Rectal smooth muscle tissue (tissue), 1 donor: ENCODE measurements around the gene KRTAP4-3.
"Not testable (repeated sequence)": the region's sequence is repeated elsewhere in the genome, so short reads cannot be mapped to it uniquely, and the experiment has no call there.

Source experiments
- H3K27ac ChIP-seq: one replicate; pipeline ENCODE4 v1.7.0; 2013; ENCODE audit warnings: low read depth, low read length, inconsistent platforms
- H3K27me3 ChIP-seq: one replicate; pipeline ENCODE4 v1.7.0; 2013; ENCODE audit warnings: low read length; ENCODE audit not compliant: control insufficient read depth, insufficient read depth
- H3K36me3 ChIP-seq: one replicate; pipeline ENCODE4 v1.7.0; 2013; ENCODE audit warnings: low read length; ENCODE audit not compliant: control insufficient read depth, insufficient read depth
- H3K4me1 ChIP-seq: one replicate; pipeline ENCODE4 v1.7.0; 2013; ENCODE audit warnings: low read length; ENCODE audit not compliant: control insufficient read depth, insufficient read depth
- H3K4me3 ChIP-seq: one replicate; pipeline ENCODE4 v1.7.0; 2013; ENCODE audit warnings: low read length
- H3K9ac ChIP-seq: one replicate; pipeline ENCODE4 v1.7.0; 2013; ENCODE audit warnings: low read length

The KRTAP4-3 gene

DNA sequence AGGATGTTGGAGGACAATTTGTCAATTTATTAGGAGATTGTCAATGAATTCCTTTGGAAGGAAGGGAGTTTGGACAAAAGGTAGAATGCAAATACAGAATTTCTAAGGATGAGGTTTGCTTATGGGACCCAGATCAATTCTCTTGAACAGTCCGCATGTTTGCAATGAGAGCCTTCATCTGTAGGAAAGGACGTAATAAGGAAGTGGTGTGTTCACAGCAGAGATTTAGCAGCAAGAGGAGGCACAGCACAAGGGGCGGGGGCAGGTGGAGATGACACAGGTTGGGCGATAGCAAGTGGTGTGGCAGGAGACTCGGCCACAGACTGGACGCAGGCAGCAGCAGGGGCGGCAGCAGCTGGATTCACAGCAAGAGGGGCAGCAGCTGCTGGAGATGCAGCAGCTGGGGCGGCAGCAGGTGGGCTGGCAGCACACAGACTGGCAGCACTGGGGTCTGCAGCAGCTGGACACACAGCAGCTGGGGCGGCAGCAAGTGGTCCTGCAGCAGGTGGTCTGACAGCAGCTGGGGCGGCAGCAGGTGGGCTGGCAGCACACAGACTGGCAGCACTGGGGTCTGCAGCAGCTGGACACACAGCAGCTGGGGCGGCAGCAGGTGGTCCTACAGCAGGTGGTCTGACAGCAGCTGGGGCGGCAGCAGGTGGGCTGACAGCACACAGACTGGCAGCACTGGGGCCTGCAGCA lies 44.6 kb downstream of the KRTAP4-3 start:
- not testable (repeated sequence) for H3K27ac ChIP-seq, H3K4me3 ChIP-seq, H3K27me3 ChIP-seq, H3K36me3 ChIP-seq, H3K4me1 ChIP-seq, H3K9ac ChIP-seq

DNA sequence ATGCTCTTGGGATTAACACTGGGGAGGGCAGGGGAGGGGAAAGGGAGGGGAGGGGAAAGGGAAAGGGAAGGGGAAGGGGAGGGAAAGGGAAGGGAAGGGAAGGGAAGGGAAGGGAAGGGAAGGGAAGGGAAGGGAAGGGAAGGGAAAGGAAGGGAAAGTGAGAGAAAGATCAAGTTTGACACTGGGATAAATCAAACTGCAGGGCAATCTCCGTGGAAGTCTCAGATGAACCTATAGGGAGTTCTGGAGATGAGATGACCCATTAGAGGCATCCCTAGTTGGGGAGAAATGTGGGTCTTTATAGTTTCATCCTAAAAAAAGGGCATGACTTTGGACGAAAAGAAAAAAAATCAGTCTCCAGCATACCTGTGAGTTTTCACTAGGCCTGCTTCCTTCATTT lies 46.3 kb downstream of the KRTAP4-3 start:
- H3K4me3 ChIP-seq: no peak overlapping the region
- no peak overlapping the region for H3K27ac ChIP-seq
- no peaks in the 10 kb centered on the region for H3K27me3 ChIP-seq
- no peaks in the 10 kb centered on the region for H3K36me3 ChIP-seq
- H3K9ac ChIP-seq: no peak overlapping the region
- no peaks in the 10 kb centered on the region for H3K4me1 ChIP-seq

DNA sequence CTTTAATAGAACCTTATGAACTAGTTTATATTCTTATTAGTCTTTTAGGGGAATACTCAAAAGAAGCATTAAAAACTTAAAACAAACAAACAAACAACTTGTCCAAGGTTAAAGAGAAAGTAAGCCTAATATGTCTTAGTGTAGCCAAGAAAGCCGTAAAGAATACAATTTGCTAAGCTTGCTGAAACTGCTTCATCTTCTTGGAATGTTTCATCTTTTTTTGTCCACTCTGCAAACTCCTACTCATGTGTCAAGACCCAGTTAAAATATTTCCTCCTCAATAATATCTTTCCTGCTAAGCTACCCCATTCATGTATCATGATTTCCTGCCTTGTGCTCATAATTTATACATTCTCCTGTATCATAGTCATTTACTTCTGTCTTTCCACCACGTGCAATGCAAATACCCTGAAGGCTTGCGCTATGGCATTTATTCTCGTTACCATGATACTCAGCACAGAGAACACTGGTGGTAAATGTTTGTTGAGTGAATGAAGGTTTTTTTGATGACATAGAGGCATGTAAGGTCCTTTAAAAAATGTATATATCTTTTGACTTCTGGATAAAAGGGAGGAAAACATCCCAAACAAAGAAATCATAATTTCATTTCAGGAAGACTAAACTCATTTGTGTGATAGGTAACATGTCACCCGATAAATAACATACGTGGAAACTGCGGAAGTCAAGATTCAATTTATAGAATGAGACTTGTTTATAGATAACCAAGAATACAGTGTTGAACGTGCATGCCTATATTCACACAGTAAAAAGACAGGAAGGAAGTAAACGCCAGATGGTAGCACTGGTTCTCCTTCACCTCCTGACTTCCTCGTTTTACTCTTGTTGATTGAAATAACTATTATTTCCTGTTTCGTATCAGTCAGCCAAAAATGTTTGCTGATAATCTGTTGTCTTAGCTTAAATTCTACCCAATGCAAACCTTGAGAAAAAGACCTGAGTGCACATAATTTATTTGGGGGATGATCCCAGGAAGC lies 48.0 kb downstream of the KRTAP4-3 start:
- not testable (repeated sequence) for H3K9ac ChIP-seq, H3K36me3 ChIP-seq, H3K4me1 ChIP-seq, H3K27me3 ChIP-seq, H3K27ac ChIP-seq, H3K4me3 ChIP-seq

DNA sequence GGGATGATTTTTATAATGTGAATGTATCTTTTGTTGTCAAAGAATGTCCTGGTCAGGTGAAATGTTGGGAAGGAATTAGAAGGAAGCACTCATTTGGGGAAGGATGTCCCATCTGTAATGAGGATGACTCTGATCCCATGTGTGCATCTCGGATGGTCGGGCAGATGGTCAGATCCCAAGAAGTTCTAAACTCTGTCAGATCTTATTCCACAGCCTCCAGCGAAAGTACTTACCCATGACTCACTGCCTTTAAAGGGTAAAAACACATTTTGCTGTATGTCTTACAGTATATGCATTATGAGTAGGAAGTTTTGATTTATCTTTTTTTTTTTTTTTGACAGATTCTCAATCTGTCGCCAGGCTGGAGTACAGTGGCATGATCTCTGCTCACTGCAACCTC lies 49.3 kb downstream of the KRTAP4-3 start:
- Histone ChIP-seq H3K27ac (no peak overlapping the region), H3K4me3 (no peak overlapping the region), H3K27me3 (no peaks in the 10 kb centered on the region), H3K9ac (no peak overlapping the region), H3K36me3 (no peaks in the 10 kb centered on the region), H3K4me1 (no peaks in the 10 kb centered on the region)

DNA sequence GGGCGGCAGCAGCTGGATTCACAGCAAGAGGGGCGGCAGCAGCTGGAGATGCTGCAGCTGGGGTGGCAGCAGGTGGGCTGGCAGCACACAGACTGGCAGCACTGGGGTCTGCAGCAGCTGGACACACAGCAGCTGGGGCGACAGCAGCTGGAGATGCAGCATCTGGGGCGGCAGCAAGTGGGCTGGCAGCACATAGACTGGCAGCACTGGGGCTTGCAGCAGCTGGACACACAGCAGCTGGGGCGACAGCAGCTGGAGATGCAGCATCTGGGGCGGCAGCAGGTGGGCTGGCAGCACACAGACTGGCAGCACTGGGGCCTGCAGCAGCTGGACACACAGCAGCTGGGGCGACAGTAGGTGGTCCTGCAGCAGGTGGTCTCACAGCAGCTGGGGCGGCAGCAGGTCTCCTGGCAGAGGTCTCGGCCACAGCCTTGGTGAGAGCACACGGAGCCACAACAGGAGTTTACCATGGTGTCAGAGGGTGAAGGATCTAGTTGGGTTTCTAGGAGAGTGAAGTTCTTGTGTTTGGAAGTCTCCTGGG lies 50.1 kb downstream of the KRTAP4-3 start, which contains the start of gene KRTAP4-11:
Gene KRTAP4-11, minus strand, starts transcription at position 528 of the 541 bp plus-strand sequence. Its CDS starts 58 bp downstream, at position 470.
- not testable (repeated sequence) for H3K27me3 ChIP-seq, H3K36me3 ChIP-seq, H3K9ac ChIP-seq, H3K4me3 ChIP-seq, H3K27ac ChIP-seq, H3K4me1 ChIP-seq
